Osteoblast (primary cell): Measurements from ENCODE around the gene HAUS2. TPM values are rescaled to one million over a fixed set of nuclear protein-coding genes. Genes with fewer than 3 reads are reported as not detected.
A peak's percentile ranks its signal among the peaks of the same experiment; 100 is the strongest.

Experiments
- DNase-seq: peaks from one replicate; pipeline ENCODE4 v3.0.0; 2011; ENCODE audit warnings: low spot score, mixed read lengths; ENCODE audit not compliant: insufficient read length; ENCODE audit errors: missing footprints
- H2AFZ ChIP-seq: 2 replicates; pipeline ENCODE4 v1.6.0; 2011; ENCODE audit warnings: mild to moderate bottlenecking, low read length
- H3K27ac ChIP-seq: 2 replicates; pipeline ENCODE4 v1.5.1; 2011; ENCODE audit warnings: mild to moderate bottlenecking, low read depth, low read length, moderate library complexity
- H3K27me3 ChIP-seq: 2 replicates; pipeline ENCODE4 v1.6.0; 2012; ENCODE audit warnings: mild to moderate bottlenecking, control low read depth, inconsistent platforms, low read length, moderate library complexity; ENCODE audit not compliant: insufficient read depth
- H3K36me3 ChIP-seq: 2 replicates; pipeline ENCODE4 v1.5.1; 2011; ENCODE audit warnings: mild to moderate bottlenecking, low read length, control low read depth, moderate library complexity; ENCODE audit not compliant: insufficient read depth
- H3K4me1 ChIP-seq: 2 replicates; pipeline ENCODE4 v1.5.1; 2011; ENCODE audit warnings: mild to moderate bottlenecking, low read length, control low read depth, moderate library complexity; ENCODE audit not compliant: insufficient read depth
- H3K4me2 ChIP-seq: 2 replicates; pipeline ENCODE4 v1.6.0; 2011; ENCODE audit warnings: mild to moderate bottlenecking, low read length; ENCODE audit not compliant: insufficient read depth
- H3K4me3 ChIP-seq: fragments of 200-600 bp; sonication (generic); 3 replicates; pipeline ENCODE4 v1.5.1; 2012; ENCODE audit warnings: mild to moderate bottlenecking, low read length, inconsistent platforms; ENCODE audit not compliant: insufficient read depth
- H3K79me2 ChIP-seq: 2 replicates; pipeline ENCODE4 v1.6.0; 2012; ENCODE audit warnings: mild to moderate bottlenecking, low read length, control low read depth, inconsistent platforms; ENCODE audit not compliant: insufficient read depth
- H3K9me3 ChIP-seq: 2 replicates; pipeline ENCODE4 v1.5.1; 2011; ENCODE audit warnings: low read depth, low read length, control low read depth
- H4K20me1 ChIP-seq: 2 replicates; pipeline ENCODE4 v1.6.0; 2012; ENCODE audit warnings: mild to moderate bottlenecking, low read length, control low read depth; ENCODE audit not compliant: insufficient read depth
- CTCF ChIP-seq: IDR thresholded peaks from 2 replicates; pipeline ENCODE4 v1.5.1; 2011; ENCODE audit warnings: mild to moderate bottlenecking, low read depth, low read length, moderate library complexity; ENCODE audit errors: extremely low read depth
- total RNA-seq: library from RNA; depleted of rRNA; stranded (reverse); fragments of >200 nt; gene quantifications from 2 replicates; pipeline ENCODE4 v1.2.3, GENCODE V29; 2012

Gene HAUS2
- total RNA-seq, 1 donor, result 18.5 TPM

- no peak for TF ChIP-seq CTCF
- no peaks in the 10 kb centered on the region for H3K9me3 ChIP-seq
- no peak overlapping the region for H3K4me3 ChIP-seq
- peaks cover 75% of the 10 kb centered on the region for H3K79me2 ChIP-seq
- DNase-seq, result no peak
- H3K27ac ChIP-seq, result peak overlapping the region; percentile 36
- peaks cover 15% of the 10 kb centered on the region for H3K4me1 ChIP-seq
- no peaks in the 10 kb centered on the region for H3K27me3 ChIP-seq
- H2AFZ ChIP-seq, result no peak overlapping the region
- peak overlapping the region; percentile 37 for H3K4me2 ChIP-seq
- H3K36me3 ChIP-seq, result peaks cover 5% of the 10 kb centered on the region
- peaks cover 8% of the 10 kb centered on the region for H4K20me1 ChIP-seq
Measured at GRCh38 chr15:42504631-42505030, 44.0 kb upstream of the HAUS2 start.

GRCh38 chr15:42507514-42507913 lies 41.1 kb upstream of the HAUS2 start:
- no peak overlapping the region for H3K4me2 ChIP-seq
- peaks cover 25% of the 10 kb centered on the region for H3K4me1 ChIP-seq
- H3K4me3 ChIP-seq, result no peak overlapping the region
- H4K20me1 ChIP-seq, result no peaks in the 10 kb centered on the region
- no peaks in the 10 kb centered on the region for H3K9me3 ChIP-seq
- H2AFZ ChIP-seq, result no peak overlapping the region
- no peak for TF ChIP-seq CTCF
- no peak for DNase-seq
- H3K27me3 ChIP-seq, result no peaks in the 10 kb centered on the region
- H3K27ac ChIP-seq, result no peak overlapping the region
- no peaks in the 10 kb centered on the region for H3K36me3 ChIP-seq
- peaks cover 61% of the 10 kb centered on the region for H3K79me2 ChIP-seq

- Histone ChIP-seq H3K36me3 (no peaks in the 10 kb centered on the region), H3K79me2 (peaks cover 55% of the 10 kb centered on the region), H3K4me1 (peaks cover 25% of the 10 kb centered on the region), H3K27me3 (no peaks in the 10 kb centered on the region), H3K4me3 (no peak overlapping the region), H3K4me2 (no peak overlapping the region), H4K20me1 (no peaks in the 10 kb centered on the region), H3K9me3 (no peaks in the 10 kb centered on the region), H3K27ac (no peak overlapping the region), H2AFZ (no peak overlapping the region)
- no peak for TF ChIP-seq CTCF
- DNase-seq, result no peak
Measured at GRCh38 chr15:42508263-42508690, 40.4 kb upstream of the HAUS2 start.

- no peaks in the 10 kb centered on the region for H3K9me3 ChIP-seq
- no peak for DNase-seq
- H3K27me3 ChIP-seq, result no peaks in the 10 kb centered on the region
- no peak overlapping the region for H2AFZ ChIP-seq
- H3K4me1 ChIP-seq, result peaks cover 15% of the 10 kb centered on the region
- peaks cover 42% of the 10 kb centered on the region for H3K79me2 ChIP-seq
- peak overlapping the region; percentile 91 for H3K27ac ChIP-seq
- H4K20me1 ChIP-seq, result no peaks in the 10 kb centered on the region
- no peak for TF ChIP-seq CTCF
- no peak overlapping the region for H3K4me3 ChIP-seq
- H3K36me3 ChIP-seq, result peaks cover 7% of the 10 kb centered on the region
- H3K4me2 ChIP-seq, result peak overlapping the region; percentile 66
Measured at GRCh38 chr15:42510258-42511006, 38.2 kb upstream of the HAUS2 start.
